OCI-LY3 (cell line): ENCODE data around the gene PBRM1.

Experiments
- H2AFZ ChIP-seq: fragments of 200-600, 300-600 bp; shearing (Covaris generic); 2 replicates; pipeline ENCODE4 v1.6.0; 2014; ENCODE audit warnings: antibody characterized with exemption, low read depth, low read length
- H3K27ac ChIP-seq: fragments of 200-600, 300-600 bp; sonication (generic); 2 replicates; pipeline ENCODE4 v1.5.1; 2014; ENCODE audit warnings: mild to moderate bottlenecking, low read length, moderate library complexity, mixed read lengths
- H3K27me3 ChIP-seq: fragments of 200-600, 300-600 bp; sonication (generic); 2 replicates; pipeline ENCODE4 v1.6.1; 2014; ENCODE audit warnings: low read depth, low read length, mixed read lengths
- H3K36me3 ChIP-seq: fragments of 200-600, 300-600 bp; sonication (generic); replicated peaks from 2 replicates; pipeline ENCODE3; 2014; ENCODE audit warnings: low read depth, low read length, mixed read lengths
- H3K4me1 ChIP-seq: fragments of 300-600, 200-600 bp; sonication (generic); 2 replicates; pipeline ENCODE4 v1.6.1; 2014; ENCODE audit warnings: low read length, mixed read lengths
- H3K4me2 ChIP-seq: fragments of 200-600, 300-600 bp; sonication (generic); 2 replicates; pipeline ENCODE4 v1.6.1; 2014; ENCODE audit warnings: low read length, mixed read lengths
- H3K4me3 ChIP-seq: fragments of 300-600, 200-600 bp; sonication (generic); 2 replicates; pipeline ENCODE4 v1.5.1; 2014; ENCODE audit warnings: antibody characterized with exemption, mild to moderate bottlenecking, low read length, moderate library complexity
- H3K79me2 ChIP-seq: fragments of 300-600, 200-600 bp; shearing (Covaris generic); 2 replicates; pipeline ENCODE4 v1.6.1; 2014; ENCODE audit warnings: mild to moderate bottlenecking, low read length, mixed read lengths
- H3K9ac ChIP-seq: fragments of 300-600, 200-600 bp; shearing (Covaris generic); 2 replicates; pipeline ENCODE4 v1.6.0; 2014; ENCODE audit warnings: mild to moderate bottlenecking, low read length, moderate library complexity
- H3K9me3 ChIP-seq: fragments of 200-600, 300-600 bp; shearing (Covaris generic); 2 replicates; pipeline ENCODE4 v1.6.1; 2014; ENCODE audit warnings: low read length, mixed read lengths; ENCODE audit not compliant: insufficient read depth
- H4K20me1 ChIP-seq: fragments of 200-600, 300-600 bp; sonication (generic); 2 replicates; pipeline ENCODE4 v1.6.1; 2016; ENCODE audit warnings: low read length, mixed read lengths; ENCODE audit not compliant: insufficient read depth
- CTCF ChIP-seq: fragments of 200-600, 300-600 bp; sonication (generic); IDR thresholded peaks from 2 replicates; pipeline ENCODE4 v1.5.1; 2014; ENCODE audit warnings: antibody characterized with exemption, low read length, low read depth
- EZH2phosphoT487 ChIP-seq: fragments of 200-600 bp; shearing (Covaris generic); IDR thresholded peaks from 2 replicates; pipeline ENCODE4 v1.6.1; 2018; ENCODE audit warnings: antibody characterized with exemption, mixed run types, low read depth

The PBRM1 gene

GRCh38 chr3:52519445-52520140 lies 166.1 kb downstream of the PBRM1 start:
- Histone ChIP-seq H2AFZ (no peak overlapping the region), H3K4me1 (no peaks in the 10 kb centered on the region), H3K27me3 (no peaks in the 10 kb centered on the region), H3K4me2 (no peak overlapping the region), H4K20me1 (no peaks in the 10 kb centered on the region; the same call in 1 of the 2 replicates), H3K27ac (no peak overlapping the region), H3K36me3 (peaks cover 7% of the 10 kb centered on the region), H3K9ac (no peak overlapping the region), H3K9me3 (no peaks in the 10 kb centered on the region), H3K79me2 (no peaks in the 10 kb centered on the region), H3K4me3 (no peak overlapping the region)
- TF ChIP-seq EZH2phosphoT487 (no peak), CTCF (no peak)

GRCh38 chr3:52518723-52519444 lies 166.8 kb downstream of the PBRM1 start:
- Histone ChIP-seq H3K27ac (no peak overlapping the region), H3K27me3 (no peaks in the 10 kb centered on the region), H3K9ac (no peak overlapping the region), H2AFZ (no peak overlapping the region), H3K9me3 (no peaks in the 10 kb centered on the region), H3K4me2 (no peak overlapping the region), H3K4me3 (no peak overlapping the region), H3K79me2 (no peaks in the 10 kb centered on the region), H4K20me1 (no peaks in the 10 kb centered on the region), H3K36me3 (peaks cover 3% of the 10 kb centered on the region), H3K4me1 (no peaks in the 10 kb centered on the region)
- TF ChIP-seq CTCF: no peak
- TF ChIP-seq EZH2phosphoT487: no peak

- Histone ChIP-seq H3K9ac (no peak overlapping the region), H2AFZ (no peak overlapping the region), H3K27me3 (no peaks in the 10 kb centered on the region), H3K27ac (no peak overlapping the region), H4K20me1 (no peaks in the 10 kb centered on the region), H3K4me1 (no peaks in the 10 kb centered on the region), H3K9me3 (no peaks in the 10 kb centered on the region), H3K4me3 (no peak overlapping the region), H3K36me3 (no peaks in the 10 kb centered on the region), H3K4me2 (no peak overlapping the region), H3K79me2 (no peaks in the 10 kb centered on the region)
- TF ChIP-seq CTCF: no peak
- no peak for TF ChIP-seq EZH2phosphoT487
Observed at GRCh38 chr3:52517796-52518722, 167.7 kb downstream of the PBRM1 start.
